Pulmonary artery endothelial cell (primary cell): ENCODE measurements around the gene ANAPC7. TPM values are rescaled to one million over a fixed set of nuclear protein-coding genes. Genes with fewer than 3 reads are reported as not detected.
"Not testable (repeated sequence)": the region's sequence is repeated elsewhere in the genome, so short reads cannot be mapped to it uniquely, and the experiment has no call there.

Experiments used
- DNase-seq: peaks from one replicate; pipeline ENCODE4 v3.0.0-alpha.2; 2011; ENCODE audit warnings: low read depth, low spot score
- total RNA-seq: library from RNA; depleted of rRNA; stranded (reverse); fragments of >200 nt; gene quantifications from 2 replicates; pipeline ENCODE4 v1.2.3, GENCODE V29; 2014

The ANAPC7 gene
- total RNA-seq, 1 donor from 2014 or later, result 45.1 TPM

GRCh38 chr12:110373962-110374611 is 29.4 kb downstream of the ANAPC7 start:
- DNase-seq, result no peak

- DNase-seq, result no peak
Observed at GRCh38 chr12:110373425-110373824, 30.1 kb downstream of the ANAPC7 start.

DNA sequence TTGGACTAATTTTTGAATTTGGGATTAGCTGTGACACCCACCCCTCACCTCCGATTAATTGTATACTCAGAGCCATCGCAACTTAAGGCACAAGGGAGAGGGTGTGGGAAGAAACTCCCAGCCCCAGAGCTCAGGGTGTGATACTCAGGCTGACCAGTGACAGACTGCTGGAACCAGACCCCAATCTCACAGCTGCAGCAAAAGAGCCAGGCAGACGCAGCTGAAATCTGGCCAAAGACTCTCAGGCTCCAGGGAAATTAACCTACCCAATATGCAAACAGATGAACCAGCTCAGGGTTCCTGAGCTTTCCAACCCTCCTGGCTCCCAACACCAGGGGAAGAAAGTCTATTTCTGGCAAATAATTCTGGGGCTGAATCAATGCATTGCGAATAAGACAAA is 30.5 kb downstream of the ANAPC7 start:
- DNase-seq, result no peak

- DNase-seq, result no peak
Observed at GRCh38 chr12:110372056-110372425, 31.5 kb downstream of the ANAPC7 start.

DNA sequence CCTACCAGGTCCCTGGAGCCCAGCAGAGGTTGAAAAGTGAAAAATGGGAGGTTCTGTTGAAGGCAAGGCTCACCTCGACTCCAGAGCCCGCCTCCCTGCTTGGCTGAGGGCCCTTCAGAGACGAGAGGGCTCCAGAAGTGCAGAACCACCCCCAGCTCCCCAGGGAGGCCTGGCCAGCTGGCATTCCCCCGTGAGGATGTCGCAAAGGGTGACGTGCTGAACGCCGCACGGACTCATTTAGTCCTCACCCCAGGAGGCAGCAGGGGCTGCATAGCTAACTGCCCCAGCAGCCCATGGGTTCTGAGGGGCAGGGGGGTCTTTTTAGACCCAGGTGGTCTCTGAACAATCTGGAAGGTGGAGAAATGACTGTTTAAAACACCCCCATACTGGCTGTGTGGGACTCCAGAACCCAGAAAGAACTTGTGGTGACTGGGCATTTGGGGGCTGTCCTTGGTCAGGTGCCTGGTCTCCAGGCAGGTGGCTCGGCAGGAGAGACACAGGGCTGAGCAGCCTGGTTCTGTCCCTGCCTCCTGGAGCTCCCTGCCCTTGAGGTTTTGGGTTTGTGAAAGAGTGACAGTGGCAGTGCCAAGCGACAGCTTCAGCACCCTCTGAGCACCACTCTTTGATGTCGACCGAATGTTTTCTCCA is 32.0 kb downstream of the ANAPC7 start:
- DNase-seq, result no peak

DNA sequence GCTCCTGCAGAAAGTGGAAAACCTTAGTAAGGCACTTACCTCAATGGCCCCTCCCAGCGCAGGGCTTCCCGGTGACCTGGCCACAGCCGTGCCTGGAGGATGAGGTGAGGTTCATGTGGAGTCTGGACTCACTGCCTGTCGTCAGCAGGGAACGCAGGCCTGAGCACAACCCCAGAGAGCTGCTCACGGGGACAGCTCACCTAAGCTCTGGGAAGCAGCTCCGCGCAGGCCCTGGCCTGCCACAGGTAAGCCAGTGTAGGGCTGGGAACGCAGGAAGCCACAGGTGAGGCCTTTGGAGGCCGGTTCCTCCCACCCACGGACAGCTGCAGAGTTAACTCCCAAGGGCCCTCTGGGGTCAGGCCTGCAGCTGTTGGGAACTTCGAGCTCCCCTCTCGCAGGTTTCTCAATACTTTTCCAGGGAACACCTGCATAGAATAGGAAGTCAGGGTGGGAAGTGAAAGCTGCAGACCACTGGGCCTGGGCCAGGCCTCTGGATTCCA is 32.7 kb downstream of the ANAPC7 start:
- no peak for DNase-seq

DNA sequence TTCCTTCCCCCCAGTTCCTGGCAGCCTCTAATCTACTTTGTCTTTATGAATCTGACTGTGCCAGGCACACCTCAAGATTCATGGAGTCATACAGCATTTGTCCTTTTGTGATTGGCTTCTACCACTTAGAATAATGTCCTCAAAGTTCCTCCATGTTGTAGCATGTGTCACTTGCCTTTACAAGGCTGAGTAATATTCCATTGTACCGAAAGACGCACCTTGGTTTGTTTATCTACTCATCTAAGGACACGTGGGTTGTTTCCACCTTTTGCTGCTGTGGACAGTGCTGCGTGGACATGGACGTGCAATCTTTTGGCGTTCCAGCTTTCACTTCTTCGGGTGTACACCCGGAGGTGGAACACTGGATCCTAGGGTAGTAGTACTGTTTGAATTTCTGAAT is 33.5 kb downstream of the ANAPC7 start:
- DNase-seq, result no peak

DNA sequence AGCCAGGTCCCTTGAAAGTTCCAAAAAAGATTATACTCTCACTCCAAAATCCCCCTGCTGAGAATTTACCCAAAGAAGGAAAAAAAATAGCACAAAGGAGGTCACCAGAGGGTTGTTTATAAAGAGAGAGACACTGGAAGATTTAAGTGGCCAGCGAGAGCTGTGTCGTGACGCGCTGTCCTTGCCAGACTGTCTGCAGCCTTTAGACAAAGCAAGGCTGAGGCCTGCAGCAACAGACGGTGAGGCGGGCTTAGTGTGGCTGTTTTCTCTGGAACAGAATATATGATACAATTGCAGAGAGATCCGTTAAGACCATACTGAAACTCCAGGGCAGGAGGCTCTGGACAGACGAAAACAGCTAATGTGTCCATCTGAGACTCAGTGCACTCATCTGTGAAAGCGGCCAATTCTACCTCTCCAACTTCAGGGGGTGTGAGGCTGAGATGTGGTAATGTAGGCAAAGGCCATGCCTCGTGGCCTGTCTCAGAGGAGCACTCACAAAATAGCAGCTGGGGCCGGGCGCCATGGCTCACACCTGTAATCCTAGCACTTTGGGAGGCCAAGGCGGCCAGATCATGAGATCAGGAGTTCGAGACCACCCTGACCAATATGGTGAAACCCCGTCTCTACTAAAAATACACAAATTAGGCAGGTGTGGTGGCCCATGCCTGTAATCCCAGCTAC is 36.2 kb downstream of the ANAPC7 start:
- DNase-seq, result no peak

DNA sequence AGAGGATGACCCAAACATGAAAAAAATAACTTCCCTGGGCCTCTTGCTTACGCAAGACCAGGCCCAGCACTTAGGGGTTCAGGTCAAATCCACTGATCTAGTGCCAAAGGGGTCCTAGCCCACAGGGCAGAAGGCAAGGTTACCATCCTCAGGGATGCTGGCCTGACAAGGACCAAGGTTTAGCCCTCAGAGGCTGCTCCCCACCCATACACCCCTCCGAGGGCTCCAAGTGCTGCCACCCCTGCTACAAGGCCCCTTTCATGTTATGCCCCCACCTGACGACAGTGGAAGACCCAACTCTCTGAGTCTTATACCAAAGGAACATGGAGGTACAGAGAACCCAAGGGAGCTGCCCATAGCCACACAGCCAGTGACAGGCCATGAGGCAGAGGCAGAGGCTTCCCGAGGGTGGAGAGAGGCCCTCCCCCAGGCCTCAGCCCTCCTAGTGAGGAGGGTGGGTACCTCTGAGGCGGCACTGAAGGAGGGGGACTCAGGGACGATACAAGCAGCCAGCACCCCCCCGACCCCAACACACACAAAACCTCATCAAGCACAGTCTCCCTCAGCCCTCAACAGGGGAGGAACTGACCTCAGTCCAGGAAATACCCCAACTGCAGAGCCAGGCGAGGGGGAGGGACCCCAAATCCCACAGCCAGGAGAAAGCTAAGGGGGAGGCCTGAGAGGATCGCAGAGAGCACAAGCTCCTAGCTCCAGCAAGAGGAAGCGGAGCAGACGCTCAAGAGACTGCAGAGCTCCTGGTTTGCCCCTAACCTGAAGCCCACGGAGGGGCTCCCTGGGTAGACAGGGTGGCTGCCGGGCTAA is 37.0 kb downstream of the ANAPC7 start:
- no peak for DNase-seq

DNA sequence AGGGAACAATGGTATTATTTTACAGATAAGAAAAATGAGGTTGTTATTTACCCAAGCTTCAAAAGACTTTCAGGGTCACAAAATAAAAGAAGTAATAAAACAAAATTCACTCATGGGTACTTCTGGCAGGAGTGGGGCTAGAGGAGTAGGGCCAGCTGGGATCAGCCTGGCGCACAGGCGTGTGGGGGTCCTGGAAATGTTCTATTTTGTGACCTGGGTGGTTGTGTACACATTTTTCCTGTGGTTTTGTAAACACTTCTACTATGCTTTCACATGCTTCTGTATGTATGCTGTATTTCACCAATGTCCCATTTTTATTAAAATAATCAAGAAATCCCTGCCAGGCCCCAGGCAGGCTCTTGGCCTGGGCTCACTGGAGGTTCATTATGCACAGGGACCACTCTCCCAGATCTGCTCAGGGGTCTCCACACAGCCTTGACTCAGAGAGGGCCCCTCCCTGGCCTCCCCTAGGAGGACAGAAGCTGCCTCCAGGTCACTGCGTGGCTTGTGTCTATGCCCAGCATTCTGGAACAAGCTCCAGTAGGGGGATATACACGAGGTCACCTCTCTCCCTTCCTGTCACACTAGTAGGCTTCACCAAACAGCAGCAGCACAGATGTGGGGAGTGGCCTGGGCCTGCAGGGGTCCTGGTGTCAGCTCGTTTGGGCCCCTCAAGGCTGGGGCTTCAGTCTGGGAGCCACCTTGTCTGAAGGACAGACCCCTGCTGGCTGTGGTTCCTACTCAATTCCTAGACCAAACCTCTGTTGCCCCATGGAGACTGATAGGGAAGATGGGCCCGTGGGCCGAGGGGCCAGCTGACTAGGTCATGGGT is 37.8 kb downstream of the ANAPC7 start:
- DNase-seq, result no peak

GRCh38 chr12:110361216-110361615 is 42.3 kb downstream of the ANAPC7 start:
- DNase-seq, result no peak

- not testable (repeated sequence) for DNase-seq
Observed at GRCh38 chr12:110358384-110359097, 45.0 kb downstream of the ANAPC7 start.

DNA sequence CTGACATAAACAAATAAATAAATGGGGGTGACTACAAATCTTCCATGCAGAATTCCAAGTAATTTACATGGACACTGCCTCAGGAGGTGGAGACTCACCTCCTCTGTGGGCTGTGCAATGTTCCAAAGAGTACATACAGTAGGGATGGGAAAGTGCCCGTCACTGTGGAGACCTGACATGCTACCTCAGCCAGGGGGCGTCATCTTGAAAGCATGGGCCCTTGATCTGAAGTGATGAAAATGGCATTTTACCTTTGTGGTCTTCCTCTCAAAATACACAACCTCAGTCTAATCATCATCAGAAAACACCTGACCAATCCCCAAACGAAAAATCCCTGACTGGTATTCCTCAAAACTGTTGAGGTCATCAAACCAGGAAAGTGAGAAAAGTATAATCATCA is 48.4 kb downstream of the ANAPC7 start:
- DNase-seq, result no peak

DNA sequence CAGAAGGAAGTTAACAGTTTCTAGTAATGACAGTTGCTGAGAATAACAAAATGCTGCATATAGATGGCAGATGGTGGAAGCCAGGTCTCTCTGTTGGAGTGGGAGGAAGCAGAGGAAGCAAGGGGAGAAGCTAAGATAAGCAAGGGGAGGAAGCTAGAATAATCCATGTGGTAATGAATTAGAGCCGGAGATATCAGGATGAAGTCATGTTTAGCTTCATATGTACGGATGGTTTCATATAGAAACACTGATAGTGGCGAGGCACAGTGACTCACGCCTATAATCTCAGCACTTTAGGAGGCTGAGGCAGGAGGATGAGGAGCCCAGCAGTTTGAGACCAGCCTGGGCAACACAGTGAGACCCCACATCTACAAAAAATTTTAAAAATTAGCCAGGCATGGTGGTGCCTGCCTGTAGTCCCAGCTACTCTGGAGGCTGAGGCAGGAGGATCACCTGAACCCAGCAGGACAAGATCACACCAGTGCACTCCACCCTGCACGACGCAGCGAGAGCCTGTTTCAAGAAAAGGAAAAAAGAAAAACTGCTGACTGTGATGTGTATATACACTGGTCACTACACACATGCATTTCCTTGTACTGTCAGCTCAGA is 49.2 kb downstream of the ANAPC7 start:
- DNase-seq, result peak; percentile 81

- no peak for DNase-seq
Observed at GRCh38 chr12:110353211-110353965, 50.1 kb downstream of the ANAPC7 start.

GRCh38 chr12:110352401-110352800 is 51.1 kb downstream of the ANAPC7 start:
- DNase-seq, result no peak

GRCh38 chr12:110351119-110351518 is 52.4 kb downstream of the ANAPC7 start:
- DNase-seq, result no peak

- no peak for DNase-seq
Observed at GRCh38 chr12:110349514-110350151, 53.9 kb downstream of the ANAPC7 start.

DNA sequence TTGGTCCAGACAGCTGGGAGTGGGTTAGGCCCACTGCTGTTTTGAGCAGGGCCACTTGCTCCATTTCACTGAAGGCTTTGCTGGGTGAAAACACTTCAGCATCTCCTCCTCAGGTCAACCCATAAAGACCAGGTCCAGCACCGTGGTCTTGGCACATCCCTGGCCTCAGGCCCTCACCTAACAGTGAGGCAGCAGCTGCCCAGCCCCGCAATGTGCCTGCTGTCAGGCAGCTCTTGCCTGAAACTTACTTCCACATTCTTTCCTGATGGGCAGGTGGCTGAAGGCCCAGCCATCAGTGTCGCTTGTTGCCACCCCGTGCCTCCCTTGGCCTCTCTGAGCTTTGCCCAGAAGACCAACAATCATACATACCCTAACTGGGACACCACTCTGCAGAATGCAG is 54.4 kb downstream of the ANAPC7 start:
- no peak for DNase-seq
